Measurements from ENCODE around the gene KIF11.

DNA sequence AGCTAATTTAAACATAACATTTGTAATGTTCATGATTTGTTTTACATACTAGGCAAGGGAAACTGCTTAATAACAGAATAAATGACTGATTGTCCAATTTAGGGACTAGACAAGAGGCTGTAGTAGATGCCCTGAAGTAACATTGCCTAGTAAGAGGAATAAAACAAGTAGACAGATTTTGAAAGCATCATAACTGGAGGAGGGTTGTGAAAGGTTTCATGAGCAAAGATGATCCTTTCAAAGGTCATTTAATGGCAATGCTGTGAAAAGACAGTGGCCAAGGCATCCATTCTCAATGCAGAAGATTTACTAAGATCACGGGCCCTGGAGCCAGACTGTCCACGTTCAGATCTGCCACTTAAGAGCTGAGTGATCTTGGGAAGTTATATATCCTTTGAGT lies 52.0 kb downstream of the KIF11 start:
- TF ChIP-seq SUZ12 (IDR thresholded peaks at IDR 0.05; ENCODE audit: extremely low read depth, insufficient read depth, insufficient read length) (no peak), ZNF274 (IDR thresholded peaks at IDR 0.05; ENCODE audit: low read depth, low read length) (no peak)
